HepG2 (cell line): ENCODE data around the gene NFKB1. TPM values are rescaled to one million over a fixed set of nuclear protein-coding genes. Genes with fewer than 3 reads are reported as not detected.

ENCODE experiments used
- ATAC-seq: fragments of 200-7000 bp; cut with Tn5 transposase; 3 replicates; pipeline ENCODE4 v1.9.1; 2020; ENCODE audit warnings: mild to moderate bottlenecking, moderate library complexity
- BruUV-seq: library from RNA; stranded (reverse); fragments of 400-500 nt; replicated peaks from 2 replicates; lab custom pipeline; 2021; lab: Mats Ljungman, UMichigan
- CTCF ChIA-PET: fragments of 300-600 bp; formaldehyde crosslinking; extraction: SDS; loops from one replicate; lab custom pipeline; 2021; ENCODE audit warnings: low total read pairs, inconsistent platforms, low intra/inter-chr PET ratio; lab: Yijun Ruan, JAX
- POLR2A ChIA-PET: fragments of 350-600 bp; sonication (Branson Sonifier 250); formaldehyde crosslinking; loops from one replicate; lab custom pipeline; 2020; ENCODE audit warnings: antibody characterized with exemption, inconsistent platforms; lab: Yijun Ruan, JAX
- DNase-seq: peaks from one replicate; pipeline ENCODE4 v3.0.0-alpha.2; 2015; ENCODE audit warnings: low spot score
- FAIRE-seq: peaks from 3 replicates; lab custom pipeline; 2011; peaks lifted over from hg19 to GRCh38; lab: Jason Lieb, UNC
- H2AFZ ChIP-seq: one replicate; pipeline ENCODE4 v1.6.1; 2011; ENCODE audit warnings: low read length, inconsistent platforms
- H3K27ac ChIP-seq: fragments of 300-600 bp; 3 replicates; pipeline ENCODE4 v1.8.0; 2011; ENCODE audit warnings: mixed run types, mild to moderate bottlenecking, mixed read lengths, low read length, inconsistent platforms; ENCODE audit not compliant: insufficient read depth; ENCODE audit errors: extremely low read length
- H3K27me3 ChIP-seq, 2 experiments: fragments of 200-600 bp in 1 of 2; 2 replicates in 1 of 2; 3 replicates in 1 of 2; pipeline versions ENCODE4 v1.6.0 to v1.8.0; 2011; ENCODE audit warnings: low read length in 2 of 2, mild to moderate bottlenecking in 2 of 2, moderate library complexity in 2 of 2, inconsistent platforms in 1 of 2; ENCODE audit not compliant: insufficient read depth in 2 of 2, control insufficient read depth in 1 of 2
- H3K36me3 ChIP-seq, 2 experiments: fragments of 200-600 bp in 1 of 2; replicated peaks in 1 of 2; 2 replicates in 1 of 2; 3 replicates in 1 of 2; pipeline versions ENCODE4 v1.5.1 to v1.8.0; 2011; ENCODE audit warnings: low read length in 2 of 2, inconsistent platforms in 1 of 2; ENCODE audit not compliant: insufficient read depth in 2 of 2, control insufficient read depth in 1 of 2
- H3K4me1 ChIP-seq: 2 replicates; pipeline ENCODE4 v1.5.1; 2012; ENCODE audit warnings: low read length, inconsistent platforms; ENCODE audit not compliant: insufficient read depth
- H3K4me2 ChIP-seq: 2 replicates; pipeline ENCODE4 v1.6.0; 2011; ENCODE audit warnings: low read depth, low read length, inconsistent platforms
- H3K4me3 ChIP-seq, 3 experiments: fragments of 200-600 bp in 1 of 3; sonication (generic), shearing (Covaris generic) in 1 of 3; replicated peaks in 1 of 3; 2 replicates each; pipeline ENCODE4 v1.5.1; 2011 to 2016; ENCODE audit warnings: low read length in 3 of 3, inconsistent platforms in 2 of 3, low read depth in 2 of 3, mild to moderate bottlenecking in 2 of 3, control low read depth in 1 of 3, mixed read lengths in 1 of 3; ENCODE audit not compliant: insufficient read depth in 1 of 3
- H3K79me2 ChIP-seq: one replicate; pipeline ENCODE4 v1.6.1; 2011; ENCODE audit warnings: low read length, inconsistent platforms; ENCODE audit not compliant: insufficient read depth
- H3K9ac ChIP-seq: 2 replicates; pipeline ENCODE4 v1.6.0; 2011; ENCODE audit warnings: mild to moderate bottlenecking, low read depth, low read length, inconsistent platforms; ENCODE audit not compliant: insufficient read depth
- H3K9me3 ChIP-seq: 2 replicates; pipeline ENCODE4 v1.5.1; 2012; ENCODE audit warnings: mild to moderate bottlenecking, low read length
- H4K20me1 ChIP-seq: 2 replicates; pipeline ENCODE4 v1.6.0; 2011; ENCODE audit warnings: inconsistent platforms, mild to moderate bottlenecking, low read length, moderate library complexity; ENCODE audit not compliant: insufficient read depth
- ELF4 ChIP-seq: sonication (generic); formaldehyde crosslinking; IDR thresholded peaks from 2 replicates; pipeline ENCODE4 v1.5.0; 2020; ENCODE audit warnings: missing genetic modification reagents, mild to moderate bottlenecking, moderate library complexity, borderline replicate concordance
- MED1 ChIP-seq: sonication (generic); formaldehyde crosslinking; IDR thresholded peaks from 2 replicates; pipeline ENCODE4 v1.4.0; 2020; ENCODE audit warnings: missing genetic modification reagents
- NFYC ChIP-seq: IDR thresholded peaks from 2 replicates; pipeline ENCODE4 v1.6.1; 2016; ENCODE audit warnings: missing genetic modification reagents, missing compliant biosample characterization
- PLRG1 ChIP-seq: fragments of 450-650 bp; conservative IDR thresholded peaks from 2 replicates; pipeline ENCODE4 v1.6.1; 2016
- PRMT3 ChIP-seq: sonication (generic); formaldehyde crosslinking; IDR thresholded peaks from 2 replicates; pipeline ENCODE4 v1.8.1; 2022; ENCODE audit warnings: low read depth, mild to moderate bottlenecking, moderate library complexity, missing genetic modification reagents, borderline replicate concordance
- RBAK ChIP-seq: sonication (generic); formaldehyde crosslinking; IDR thresholded peaks from 2 replicates; pipeline ENCODE4 v1.5.1; 2020; ENCODE audit warnings: mild to moderate bottlenecking, missing genetic modification reagents
- SPEN ChIP-seq: sonication (generic); formaldehyde crosslinking; IDR thresholded peaks from 2 replicates; pipeline ENCODE4 v1.5.1; 2020; ENCODE audit warnings: low read depth, mild to moderate bottlenecking, missing genetic modification reagents
- TCF7 ChIP-seq: sonication (generic); IDR thresholded peaks from 2 replicates; pipeline ENCODE4 v1.6.1; 2016; ENCODE audit warnings: antibody characterized with exemption, low read depth
- TCF7L2 ChIP-seq: IDR thresholded peaks from 2 replicates; pipeline ENCODE4 v1.6.1; 2011; ENCODE audit warnings: mild to moderate bottlenecking, low read depth, low read length, moderate library complexity
- ZBTB20 ChIP-seq: sonication (generic); formaldehyde crosslinking; IDR thresholded peaks from 2 replicates; pipeline ENCODE4 v1.8.1; 2023; ENCODE audit warnings: missing genetic modification reagents, low read depth, mild to moderate bottlenecking, borderline replicate concordance
- ZMAT3 ChIP-seq: sonication (generic); formaldehyde crosslinking; conservative IDR thresholded peaks from 2 replicates; pipeline ENCODE4 v1.7.0; 2021; ENCODE audit warnings: missing genetic modification reagents
- ZNF224 ChIP-seq: sonication (generic); formaldehyde crosslinking; IDR thresholded peaks from 2 replicates; pipeline ENCODE4 v1.5.0; 2020; ENCODE audit warnings: mild to moderate bottlenecking, missing genetic modification reagents
- ZNF292 ChIP-seq: sonication (generic); formaldehyde crosslinking; IDR thresholded peaks from 2 replicates; pipeline ENCODE4 v1.8.1; 2022; ENCODE audit warnings: mild to moderate bottlenecking, low read depth, missing genetic modification reagents, borderline replicate concordance
- ZNF3 ChIP-seq: IDR thresholded peaks from 2 replicates; pipeline ENCODE4 v1.7.0; 2017; ENCODE audit warnings: inconsistent platforms
- ZNF326 ChIP-seq: sonication (generic); formaldehyde crosslinking; IDR thresholded peaks from 2 replicates; pipeline ENCODE4 v1.4.0; 2020; ENCODE audit warnings: missing genetic modification reagents, borderline replicate concordance
- ZSCAN30 ChIP-seq: sonication (generic); formaldehyde crosslinking; IDR thresholded peaks from 2 replicates; pipeline ENCODE4 v1.5.0; 2020; ENCODE audit warnings: mild to moderate bottlenecking, missing genetic modification reagents
- WGBS: methylation state at CpG from one replicate; pipeline ENCODE4 v1.1.6; 2017; ENCODE audit warnings: low lambda C conversion rate; 5-methylcytosine and 5-hydroxymethylcytosine counted together
- in situ Hi-C: cut with HindIII; loops from 2 replicates; pipeline ENCODE4 v1.10.0; 2017; ENCODE audit warnings: low pct_unique_long_range_greater_than_20kb; ENCODE audit not compliant: extremely low pct_ligation_motif_present
- intact Hi-C: fragments of 100-400 bp; cut with micrococcal nuclease; formaldehyde crosslinking; loops from one replicate; pipeline ENCODE4 v1.10.0; 2022; ENCODE audit not compliant: unreplicated experiment
- polyA plus RNA-seq, 8 experiments: library from polyadenylated mRNA; depleted of rRNA in 3 of 8; stranded (reverse) in 7 of 8; unstranded in 1 of 8; fragments of >200 nt; fragmentation: Illumina TruSeq in 4 of 8; extraction: Trizol in 4 of 8; gene quantifications; 2 replicates each; pipeline versions ENCODE4 v1.2.1 to v1.2.3, GENCODE V29; 2011 to 2016; ENCODE audit warnings: low read depth in 4 of 8, missing spikeins in 1 of 8, mixed read lengths in 1 of 8; ENCODE audit not compliant: insufficient read depth in 1 of 8
- total RNA-seq, 5 experiments: library from RNA; depleted of rRNA; stranded (reverse); fragments of >200 nt; fragmentation: Illumina TruSeq; extraction: Trizol; gene quantifications; 2 replicates each; pipeline ENCODE4 v1.2.3, GENCODE V29; 2016; ENCODE audit warnings: low read depth in 1 of 5
- TF ChIP-seq, protein P1 (sequence below): IDR thresholded peaks from 2 replicates; pipeline ENCODE4 v1.6.1; 2016; ENCODE audit warnings: low read depth, control low read depth
- TF ChIP-seq, protein P2 (sequence below): sonication (generic); formaldehyde crosslinking; IDR thresholded peaks from 2 replicates; pipeline ENCODE4 v1.5.0; 2020; ENCODE audit warnings: mild to moderate bottlenecking, missing genetic modification reagents
- TF ChIP-seq, protein P3 (sequence below), 2 experiments: fragments of 450-650 bp in 1 of 2; sonication (generic) in 1 of 2; formaldehyde crosslinking; IDR thresholded peaks; 2 replicates each; pipeline versions ENCODE4 v1.5.0 to v1.8.0; 2020 to 2022; ENCODE audit warnings: mild to moderate bottlenecking in 1 of 2, missing genetic modification reagents in 1 of 2
- TF ChIP-seq, protein P4 (sequence below): sonication (generic); formaldehyde crosslinking; IDR thresholded peaks from 2 replicates; pipeline ENCODE4 v1.5.0; 2020; ENCODE audit warnings: missing genetic modification reagents

The NFKB1 gene
- total and polyA plus RNA-seq, 2 of the 13 experiments (the other 11 are each of a cell fraction or from before 2014, with no cell fraction given) = 15.4 to 31.6 TPM

DNA sequence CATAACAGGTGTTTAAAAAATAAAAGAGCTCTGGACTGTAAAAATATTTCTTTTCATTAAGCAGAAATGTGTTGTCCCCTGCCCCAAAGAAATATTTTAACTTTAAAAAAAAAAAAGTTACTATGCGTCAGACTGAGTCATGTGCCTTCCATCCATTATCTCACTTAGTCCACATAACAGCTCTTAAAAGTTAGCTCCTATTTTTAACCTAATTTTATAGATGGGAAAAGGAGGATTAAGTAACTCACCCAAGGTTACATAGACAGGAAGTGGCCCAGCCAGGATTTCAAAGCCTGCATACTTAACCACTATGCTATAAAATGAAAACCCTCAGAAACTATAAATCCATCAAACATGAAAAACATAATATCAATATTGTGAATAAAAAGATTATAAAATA is 161.9 kb downstream of the NFKB1 start (continued):
- TF ChIP-seq, protein P1, sequence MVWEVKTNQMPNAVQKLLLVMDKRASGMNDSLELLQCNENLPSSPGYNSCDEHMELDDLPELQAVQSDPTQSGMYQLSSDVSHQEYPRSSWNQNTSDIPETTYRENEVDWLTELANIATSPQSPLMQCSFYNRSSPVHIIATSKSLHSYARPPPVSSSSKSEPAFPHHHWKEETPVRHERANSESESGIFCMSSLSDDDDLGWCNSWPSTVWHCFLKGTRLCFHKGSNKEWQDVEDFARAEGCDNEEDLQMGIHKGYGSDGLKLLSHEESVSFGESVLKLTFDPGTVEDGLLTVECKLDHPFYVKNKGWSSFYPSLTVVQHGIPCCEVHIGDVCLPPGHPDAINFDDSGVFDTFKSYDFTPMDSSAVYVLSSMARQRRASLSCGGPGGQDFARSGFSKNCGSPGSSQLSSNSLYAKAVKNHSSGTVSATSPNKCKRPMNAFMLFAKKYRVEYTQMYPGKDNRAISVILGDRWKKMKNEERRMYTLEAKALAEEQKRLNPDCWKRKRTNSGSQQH (CRISPR knock-in tag) = no peak

DNA sequence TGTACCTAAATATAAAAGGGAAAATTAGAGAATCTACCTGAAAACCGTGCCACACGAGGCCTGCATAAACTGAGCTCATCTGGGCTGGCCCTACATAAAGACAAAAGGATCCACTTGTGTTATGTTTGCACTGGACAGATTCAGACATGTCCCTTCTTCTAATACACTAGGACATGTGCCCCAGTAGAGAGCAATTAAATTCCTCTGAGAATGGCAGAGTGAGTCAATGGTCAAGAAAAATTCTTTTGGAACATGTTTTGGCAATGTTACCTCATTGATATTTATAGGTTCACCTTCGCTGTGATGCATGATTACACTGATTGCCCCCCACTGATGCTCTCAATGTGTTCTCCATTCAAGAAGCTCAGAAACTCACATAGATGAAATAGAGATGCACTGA is 164.4 kb downstream of the NFKB1 start:
- Histone ChIP-seq H3K27me3 (no peaks in the 10 kb centered on the region), H3K4me2 (no peak overlapping the region), H3K9me3 (no peaks in the 10 kb centered on the region), H3K4me1 (no peaks in the 10 kb centered on the region), H3K27ac (no peak overlapping the region), H4K20me1 (no peaks in the 10 kb centered on the region), H3K79me2 (no peaks in the 10 kb centered on the region), H2AFZ (no peak overlapping the region), H3K9ac (no peak overlapping the region), H3K4me3 (no peak overlapping the region), H3K36me3 (0 out of 5 replicates have a peak, but pooled peaks cover 0 to 8% of the 10 kb centered on the region in 2 experiments)
- no peak for DNase-seq
- ATAC-seq = no peak
- intact Hi-C loops (no loop called here), in situ Hi-C loops (no loop called here)
- 96% methylated on average over 3 of the region's 3 CpGs for WGBS
- BruUV-seq = no TSS peak
- no peak for FAIRE-seq
- ChIA-PET POLR2A (no interaction called here), CTCF (no interaction called here)
- TF ChIP-seq ZBTB20 (no peak), ZNF3 (CRISPR knock-in tag) (no peak), ZMAT3 (CRISPR knock-in tag) (no peak), TCF7 (no peak), ZNF326 (no peak), RBAK (CRISPR knock-in tag) (no peak), ZSCAN30 (CRISPR knock-in tag) (no peak), PRMT3 (CRISPR knock-in tag) (no peak), PLRG1 (no peak), TCF7L2 (no peak), NFYC (no peak), SPEN (CRISPR knock-in tag) (no peak), ZNF292 (CRISPR knock-in tag) (no peak), ELF4 (CRISPR knock-in tag) (no peak), ZNF224 (CRISPR knock-in tag) (no peak), MED1 (no peak)
- TF ChIP-seq, protein P2, sequence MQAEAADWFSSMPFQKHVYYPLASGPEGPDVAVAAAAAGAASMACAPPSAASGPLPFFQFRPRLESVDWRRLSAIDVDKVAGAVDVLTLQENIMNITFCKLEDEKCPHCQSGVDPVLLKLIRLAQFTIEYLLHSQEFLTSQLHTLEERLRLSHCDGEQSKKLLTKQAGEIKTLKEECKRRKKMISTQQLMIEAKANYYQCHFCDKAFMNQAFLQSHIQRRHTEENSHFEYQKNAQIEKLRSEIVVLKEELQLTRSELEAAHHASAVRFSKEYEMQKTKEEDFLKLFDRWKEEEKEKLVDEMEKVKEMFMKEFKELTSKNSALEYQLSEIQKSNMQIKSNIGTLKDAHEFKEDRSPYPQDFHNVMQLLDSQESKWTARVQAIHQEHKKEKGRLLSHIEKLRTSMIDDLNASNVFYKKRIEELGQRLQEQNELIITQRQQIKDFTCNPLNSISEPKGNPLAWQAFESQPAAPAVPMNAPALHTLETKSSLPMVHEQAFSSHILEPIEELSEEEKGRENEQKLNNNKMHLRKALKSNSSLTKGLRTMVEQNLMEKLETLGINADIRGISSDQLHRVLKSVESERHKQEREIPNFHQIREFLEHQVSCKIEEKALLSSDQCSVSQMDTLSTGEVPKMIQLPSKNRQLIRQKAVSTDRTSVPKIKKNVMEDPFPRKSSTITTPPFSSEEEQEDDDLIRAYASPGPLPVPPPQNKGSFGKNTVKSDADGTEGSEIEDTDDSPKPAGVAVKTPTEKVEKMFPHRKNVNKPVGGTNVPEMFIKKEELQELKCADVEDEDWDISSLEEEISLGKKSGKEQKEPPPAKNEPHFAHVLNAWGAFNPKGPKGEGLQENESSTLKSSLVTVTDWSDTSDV (CRISPR knock-in tag) = no peak
- TF ChIP-seq, protein P3, sequence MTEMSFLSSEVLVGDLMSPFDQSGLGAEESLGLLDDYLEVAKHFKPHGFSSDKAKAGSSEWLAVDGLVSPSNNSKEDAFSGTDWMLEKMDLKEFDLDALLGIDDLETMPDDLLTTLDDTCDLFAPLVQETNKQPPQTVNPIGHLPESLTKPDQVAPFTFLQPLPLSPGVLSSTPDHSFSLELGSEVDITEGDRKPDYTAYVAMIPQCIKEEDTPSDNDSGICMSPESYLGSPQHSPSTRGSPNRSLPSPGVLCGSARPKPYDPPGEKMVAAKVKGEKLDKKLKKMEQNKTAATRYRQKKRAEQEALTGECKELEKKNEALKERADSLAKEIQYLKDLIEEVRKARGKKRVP (CRISPR knock-in tag; IDR thresholded peaks at IDR 0.05) = no peak
- TF ChIP-seq, protein P4, sequence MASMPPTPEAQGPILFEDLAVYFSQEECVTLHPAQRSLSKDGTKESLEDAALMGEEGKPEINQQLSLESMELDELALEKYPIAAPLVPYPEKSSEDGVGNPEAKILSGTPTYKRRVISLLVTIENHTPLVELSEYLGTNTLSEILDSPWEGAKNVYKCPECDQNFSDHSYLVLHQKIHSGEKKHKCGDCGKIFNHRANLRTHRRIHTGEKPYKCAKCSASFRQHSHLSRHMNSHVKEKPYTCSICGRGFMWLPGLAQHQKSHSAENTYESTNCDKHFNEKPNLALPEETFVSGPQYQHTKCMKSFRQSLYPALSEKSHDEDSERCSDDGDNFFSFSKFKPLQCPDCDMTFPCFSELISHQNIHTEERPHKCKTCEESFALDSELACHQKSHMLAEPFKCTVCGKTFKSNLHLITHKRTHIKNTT = no peak
